ENCODE measurements around the gene USP1. TPM values are rescaled to one million over a fixed set of nuclear protein-coding genes. Genes with fewer than 3 reads are reported as not detected.

USP1 gene
- total RNA-seq, 3 donors from 2014 or later (not counting 1 experiment from before 2014, with no cell fraction given) = 22.1 to 34.0 (median 26.8) TPM

GRCh38 chr1:62428351-62428750, 8.5 kb upstream of the USP1 start:
- H3K27ac Mint-ChIP-seq = no peak overlapping the region
- H3K4me1 ChIP-seq (ENCODE audit: control insufficient read depth, insufficient read depth, low read length) = no peaks in the 10 kb centered on the region
- no peak for DNase-seq
- H3K9me3 Mint-ChIP-seq = no peaks in the 10 kb centered on the region
- 95% methylated on average over 4 of the region's 4 CpGs for WGBS (ENCODE audit: insufficient coverage)
- H3K27ac ChIP-seq (ENCODE audit: low read length) = no peak overlapping the region
- intact Hi-C loops (cut with micrococcal nuclease) = no loop called here
- H3K36me3 ChIP-seq (ENCODE audit: control insufficient read depth, insufficient read depth, low read length) = no peaks in the 10 kb centered on the region
- H3K4me3 ChIP-seq (ENCODE audit: low read length) = no peak overlapping the region
- H3K27me3 ChIP-seq (ENCODE audit: control insufficient read depth, insufficient read depth, low read length) = no peaks in the 10 kb centered on the region
- no peaks in the 10 kb centered on the region for H3K27me3 Mint-ChIP-seq (ENCODE audit: low read depth in 2 of 2)
- no peaks in the 10 kb centered on the region for H3K4me1 Mint-ChIP-seq
- H3K36me3 Mint-ChIP-seq = no peaks in the 10 kb centered on the region
- H3K4me3 Mint-ChIP-seq = no peak overlapping the region
- H3K9me3 ChIP-seq (ENCODE audit: control insufficient read depth, insufficient read depth, low read length) = no peaks in the 10 kb centered on the region
- no peak for TF ChIP-seq CTCF (IDR thresholded peaks at IDR 0.05)
- ATAC-seq = no peak

GRCh38 chr1:62429581-62429980, 7.3 kb upstream of the USP1 start:
- no peak for TF ChIP-seq CTCF (IDR thresholded peaks at IDR 0.05)
- Histone ChIP-seq H3K4me1 (ENCODE audit: control insufficient read depth, insufficient read depth, low read length) (no peaks in the 10 kb centered on the region), H3K27ac (ENCODE audit: low read length) (no peak overlapping the region), H3K36me3 (ENCODE audit: control insufficient read depth, insufficient read depth, low read length) (no peaks in the 10 kb centered on the region), H3K4me3 (ENCODE audit: low read length) (no peak overlapping the region), H3K9me3 (ENCODE audit: control insufficient read depth, insufficient read depth, low read length) (no peaks in the 10 kb centered on the region), H3K27me3 (ENCODE audit: control insufficient read depth, insufficient read depth, low read length) (no peaks in the 10 kb centered on the region)
- no CpG with 5 or more reads among the region's 2 CpGs for WGBS (ENCODE audit: insufficient coverage)
- ATAC-seq = no peak
- H3K27ac Mint-ChIP-seq = no peak overlapping the region
- H3K4me3 Mint-ChIP-seq = no peak overlapping the region
- no peaks in the 10 kb centered on the region for H3K9me3 Mint-ChIP-seq
- no peaks in the 10 kb centered on the region for H3K27me3 Mint-ChIP-seq (ENCODE audit: low read depth in 2 of 2)
- no peaks in the 10 kb centered on the region for H3K36me3 Mint-ChIP-seq
- DNase-seq = no peak
- intact Hi-C loops (cut with micrococcal nuclease) = no loop called here
- no peaks in the 10 kb centered on the region for H3K4me1 Mint-ChIP-seq

- no peaks in the 10 kb centered on the region for H3K36me3 Mint-ChIP-seq
- intact Hi-C loops (cut with micrococcal nuclease) = no loop called here
- no peak overlapping the region for H3K27ac Mint-ChIP-seq
- TF ChIP-seq CTCF (IDR thresholded peaks at IDR 0.05) = no peak
- Histone ChIP-seq H3K27me3 (ENCODE audit: control insufficient read depth, insufficient read depth, low read length) (no peaks in the 10 kb centered on the region), H3K27ac (ENCODE audit: low read length) (no peak overlapping the region), H3K9me3 (ENCODE audit: control insufficient read depth, insufficient read depth, low read length) (no peaks in the 10 kb centered on the region), H3K36me3 (ENCODE audit: control insufficient read depth, insufficient read depth, low read length) (no peaks in the 10 kb centered on the region), H3K4me3 (ENCODE audit: low read length) (no peak overlapping the region), H3K4me1 (ENCODE audit: control insufficient read depth, insufficient read depth, low read length) (peaks cover 11% of the 10 kb centered on the region)
- peak overlapping the region; percentile 47 for H3K4me3 Mint-ChIP-seq
- H3K9me3 Mint-ChIP-seq = peaks cover 3 to 4% of the 10 kb centered on the region in 2 donors
- ATAC-seq (no peak), DNase-seq (no peak)
- 83% methylated on average over 9 of the region's 10 CpGs for WGBS (ENCODE audit: insufficient coverage)
- H3K4me1 Mint-ChIP-seq = peaks cover 26 to 29% of the 10 kb centered on the region in 2 donors
- H3K27me3 Mint-ChIP-seq (ENCODE audit: low read depth in 2 of 2) = no peaks in the 10 kb centered on the region
These were observed 2.8 kb upstream of the USP1 start for GRCh38 chr1:62433861-62434617.

- no peak for TF ChIP-seq CTCF (IDR thresholded peaks at IDR 0.05)
- H3K27ac ChIP-seq (ENCODE audit: low read length) = no peak overlapping the region
- H3K9me3 ChIP-seq (ENCODE audit: control insufficient read depth, insufficient read depth, low read length) = no peaks in the 10 kb centered on the region
- Mint-ChIP-seq H3K9me3 (peaks cover 3 to 4% of the 10 kb centered on the region in 2 donors), H3K36me3 (no peaks in the 10 kb centered on the region), H3K4me1 (peaks cover 28 to 29% of the 10 kb centered on the region in 2 donors), H3K4me3 (peak overlapping the region; percentile 62), H3K27ac (peak overlapping the region; percentile 98 to 99), H3K27me3 (ENCODE audit: low read depth in 2 of 2) (no peaks in the 10 kb centered on the region)
- no peak overlapping the region for H3K4me3 ChIP-seq (ENCODE audit: low read length)
- intact Hi-C loops (cut with micrococcal nuclease) = loop anchor here (5.0 kb wide), 2 partner anchors 933 to 1357 kb away; partner anchors contain the start of gene ALG6
- DNase-seq (no peak), ATAC-seq (no peak)
- WGBS (ENCODE audit: insufficient coverage) = 94% methylated on average over 12 of the region's 12 CpGs
- peaks cover 14% of the 10 kb centered on the region for H3K4me1 ChIP-seq (ENCODE audit: control insufficient read depth, insufficient read depth, low read length)
- H3K27me3 ChIP-seq (ENCODE audit: control insufficient read depth, insufficient read depth, low read length) = no peaks in the 10 kb centered on the region
- no peaks in the 10 kb centered on the region for H3K36me3 ChIP-seq (ENCODE audit: control insufficient read depth, insufficient read depth, low read length)
These were observed 2.2 kb upstream of the USP1 start for GRCh38 chr1:62434618-62435001.

Data from natural killer cell (primary cell).